Upper lobe of left lung (tissue), 6 donors: ENCODE measurements around the gene GSAP. TPM values are rescaled to one million over a fixed set of nuclear protein-coding genes. Genes with fewer than 3 reads are reported as not detected.
"Not testable (repeated sequence)": the region's sequence is repeated elsewhere in the genome, so short reads cannot be mapped to it uniquely, and the experiment has no call there.

Source experiments
- ATAC-seq, 2 donors: fragments of 200-7000 bp; cut with Tn5 transposase; one replicate each; pipeline ENCODE4 v1.9.1; 2022; ENCODE audit warnings: mild to moderate bottlenecking in 2 of 2, moderate library complexity in 2 of 2; ENCODE audit not compliant: low FRiP score in 2 of 2
- DNase-seq, 2 donors: peaks; one replicate each; pipeline ENCODE4 v3.0.0-alpha.2; 2019 to 2020
- H3K27ac ChIP-seq, 4 donors: fragments of 200-600 bp; sonication (generic); one replicate each; pipeline ENCODE4 v1.5.1; 2016 to 2019
- H3K27me3 ChIP-seq, 4 donors: fragments of 200-600 bp; sonication (generic); one replicate each; pipeline ENCODE4 v1.5.1; 2017 to 2019
- H3K36me3 ChIP-seq, 4 donors: fragments of 200-600 bp; sonication (generic); one replicate each; pipeline ENCODE4 v1.5.1; 2016 to 2019
- H3K4me1 ChIP-seq, 4 donors: fragments of 200-600 bp; sonication (generic); one replicate each; pipeline ENCODE4 v1.5.1; 2018 to 2019
- H3K4me3 ChIP-seq, 4 donors: fragments of 200-600 bp; sonication (generic); one replicate each; pipeline ENCODE4 v1.5.1; 2017 to 2019; ENCODE audit warnings: mild to moderate bottlenecking in 2 of 4, moderate library complexity in 1 of 4
- H3K9me3 ChIP-seq, 4 donors: fragments of 200-600 bp; sonication (generic); one replicate each; pipeline ENCODE4 v1.5.1; 2018 to 2019
- CTCF ChIP-seq, 6 experiments: fragments of 450-650 bp in 4 of 6; fragments of 200-600 bp in 2 of 6; sonication (generic) in 2 of 6; IDR thresholded peaks; one replicate each; pipeline ENCODE4 v1.5.1; 2016 to 2019; ENCODE audit warnings: antibody characterized with exemption in 6 of 6
- EP300 ChIP-seq, 4 donors: sonication (generic); formaldehyde crosslinking; IDR thresholded peaks; one replicate each; pipeline ENCODE4 v1.5.1; 2017; ENCODE audit warnings: antibody characterized with exemption in 4 of 4, control low read depth in 2 of 4
- POLR2A ChIP-seq, 4 donors: fragments of 450-650 bp; IDR thresholded peaks; one replicate each; pipeline ENCODE4 v1.5.1; 2016 to 2017; ENCODE audit warnings: antibody characterized with exemption in 4 of 4, mild to moderate bottlenecking in 2 of 4
- POLR2AphosphoS5 ChIP-seq, 2 donors: sonication (generic); formaldehyde crosslinking; IDR thresholded peaks; one replicate each; pipeline ENCODE4 v1.5.1; 2017; ENCODE audit warnings: antibody characterized with exemption in 2 of 2
- WGBS, 2 donors: methylation state at CpG; one replicate each; pipeline ENCODE4 v1.1.5; 2017 to 2018; 5-methylcytosine and 5-hydroxymethylcytosine counted together
- total RNA-seq, 6 donors: library from RNA; depleted of rRNA in 4 of 6; stranded (reverse); fragments of >200 nt in 4 of 6; gene quantifications; one replicate each; pipeline versions ENCODE4 v1.1.0 to v1.2.1, GENCODE V29; 2016 to 2021
- donor health status: DM: no; HTN: no; CAD: no; lungs with moderate emphysema.
- donor health status: DM: no; HTN: yes; CAD: no; lungs with severe emphysema.

GSAP gene
- total RNA-seq, 6 donors from 2014 or later: 44.0 to 160 (median 73.8) TPM

DNA sequence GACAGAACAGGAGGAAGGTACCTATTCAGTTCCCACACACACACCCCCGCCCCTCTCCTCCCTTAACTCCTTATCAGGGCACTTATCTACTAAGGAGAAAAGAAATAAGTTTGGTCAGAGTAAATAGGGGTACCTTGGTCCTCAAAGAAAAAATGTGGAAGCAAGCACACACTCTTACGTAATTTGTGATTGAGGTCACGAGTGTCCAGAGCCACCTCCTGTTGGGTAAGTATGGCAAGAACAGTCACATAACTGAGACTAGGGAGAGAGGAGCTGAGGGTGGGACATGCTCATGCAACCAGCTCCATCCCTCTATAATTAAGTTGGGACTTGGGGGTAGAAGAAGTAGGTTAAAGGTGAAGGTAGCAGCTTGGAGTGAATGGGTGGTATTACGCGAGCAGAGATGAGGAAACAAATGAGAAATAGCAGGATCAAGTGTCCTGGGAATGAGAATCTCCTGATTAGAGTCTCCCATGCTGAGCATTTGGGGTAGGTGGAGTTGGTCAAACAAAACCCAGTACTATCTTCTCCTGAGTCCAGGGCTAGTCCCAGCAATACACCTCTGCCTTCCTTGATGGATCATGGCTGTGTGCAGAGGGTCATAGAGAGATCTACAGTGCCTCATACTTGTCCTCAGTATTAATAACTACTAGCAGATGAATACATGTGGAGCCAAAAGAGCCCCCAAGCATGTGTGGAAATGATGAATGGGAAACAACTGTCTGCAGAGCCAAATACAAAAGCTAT is 77.1 kb downstream of the GSAP start:
- no peak overlapping the region for H3K4me3 ChIP-seq
- WGBS, 2 donors: 43 to 58% methylated on average over 5 of the region's 5 CpGs
- H3K27me3 ChIP-seq: no peaks in the 10 kb centered on the region
- H3K36me3 ChIP-seq: no peaks in the 10 kb centered on the region
- peaks cover 20 to 33% (median 23%) of the 10 kb centered on the region in 4 donors for H3K4me1 ChIP-seq
- peak overlapping the region; percentile 46 to 79 (median 70) for H3K27ac ChIP-seq
- TF ChIP-seq EP300 (IDR thresholded peaks at IDR 0.05) (peak in 1 of 4 donors; percentile 90), CTCF (IDR thresholded peaks at IDR 0.05) (no peak), POLR2A (IDR thresholded peaks at IDR 0.05) (peak in 1 of 4 donors; percentile 20), POLR2AphosphoS5 (IDR thresholded peaks at IDR 0.05) (peak in 1 of 2 donors; percentile 30)
- H3K9me3 ChIP-seq: no peaks in the 10 kb centered on the region
- DNase-seq: peak in 1 of 2 donors; percentile 67
- ATAC-seq: peak; percentile 79 to 89

GRCh38 chr7:77338260-77338659 is 77.9 kb downstream of the GSAP start:
- peak; percentile 49 to 51 for ATAC-seq
- 38% methylated on average over 4 of the region's 4 CpGs for WGBS, 2 donors
- peak overlapping the region; percentile 46 to 79 (median 70) for H3K27ac ChIP-seq

GRCh38 chr7:77337456-77337990 is 78.6 kb downstream of the GSAP start:
- H3K27ac ChIP-seq: peak overlapping the region in 3 of 4 donors; percentile 62 to 79 (median 78)
- 75 to 96% methylated on average over 2 of the region's 2 CpGs for WGBS, 2 donors
- no peak for ATAC-seq

More at GRCh38 chr7:77338260-77338659, 77.9 kb downstream of the GSAP start:
- Histone ChIP-seq H3K9me3 (no peaks in the 10 kb centered on the region), H3K36me3 (no peaks in the 10 kb centered on the region), H3K27me3 (no peaks in the 10 kb centered on the region), H3K4me3 (no peak overlapping the region), H3K4me1 (peaks cover 20 to 33% (median 23%) of the 10 kb centered on the region in 4 donors)
- TF ChIP-seq CTCF (IDR thresholded peaks at IDR 0.05) (no peak), POLR2AphosphoS5 (IDR thresholded peaks at IDR 0.05) (no peak), EP300 (IDR thresholded peaks at IDR 0.05) (no peak), POLR2A (IDR thresholded peaks at IDR 0.05) (no peak)
- no peak for DNase-seq

DNA sequence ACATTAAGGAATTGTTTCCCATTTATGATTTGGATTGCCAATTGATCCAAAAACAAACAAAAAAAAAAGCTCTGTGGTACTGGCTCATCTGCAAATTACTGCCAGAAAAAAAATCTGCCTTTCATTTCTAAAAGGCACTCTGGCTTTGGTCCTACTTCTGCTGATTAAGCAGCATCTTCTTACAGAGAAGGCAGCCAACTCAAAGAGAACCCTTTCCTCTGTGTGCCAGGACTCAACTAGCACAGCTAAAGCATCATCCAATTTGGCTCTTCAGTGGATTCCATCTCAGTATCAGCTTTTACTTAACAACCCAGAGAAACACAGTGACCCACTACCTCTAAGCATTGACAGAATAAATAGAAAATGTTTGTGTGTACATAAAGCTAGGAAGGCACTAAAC is 80.6 kb downstream of the GSAP start:
- no peaks in the 10 kb centered on the region for H3K27me3 ChIP-seq
- TF ChIP-seq CTCF (IDR thresholded peaks at IDR 0.05) (no peak), POLR2A (IDR thresholded peaks at IDR 0.05) (no peak), POLR2AphosphoS5 (IDR thresholded peaks at IDR 0.05) (no peak), EP300 (IDR thresholded peaks at IDR 0.05) (no peak)
- no peak overlapping the region for H3K4me3 ChIP-seq
- no peaks in the 10 kb centered on the region for H3K9me3 ChIP-seq
- peaks cover 29 to 42% (median 35%) of the 10 kb centered on the region in 4 donors for H3K4me1 ChIP-seq
- DNase-seq (no peak), ATAC-seq (no peak)
- no peak overlapping the region for H3K27ac ChIP-seq
- H3K36me3 ChIP-seq: no peaks in the 10 kb centered on the region

More at GRCh38 chr7:77337456-77337990, 78.6 kb downstream of the GSAP start:
- H3K27me3 ChIP-seq: no peaks in the 10 kb centered on the region
- H3K4me1 ChIP-seq: peaks cover 20 to 33% (median 23%) of the 10 kb centered on the region in 4 donors
- no peaks in the 10 kb centered on the region for H3K36me3 ChIP-seq
- no peaks in the 10 kb centered on the region for H3K9me3 ChIP-seq
- TF ChIP-seq POLR2AphosphoS5 (IDR thresholded peaks at IDR 0.05): no peak
- TF ChIP-seq EP300 (IDR thresholded peaks at IDR 0.05): no peak
- TF ChIP-seq POLR2A (IDR thresholded peaks at IDR 0.05): no peak
- TF ChIP-seq CTCF (IDR thresholded peaks at IDR 0.05): no peak
- no peak for DNase-seq
- H3K4me3 ChIP-seq: no peak overlapping the region

DNA sequence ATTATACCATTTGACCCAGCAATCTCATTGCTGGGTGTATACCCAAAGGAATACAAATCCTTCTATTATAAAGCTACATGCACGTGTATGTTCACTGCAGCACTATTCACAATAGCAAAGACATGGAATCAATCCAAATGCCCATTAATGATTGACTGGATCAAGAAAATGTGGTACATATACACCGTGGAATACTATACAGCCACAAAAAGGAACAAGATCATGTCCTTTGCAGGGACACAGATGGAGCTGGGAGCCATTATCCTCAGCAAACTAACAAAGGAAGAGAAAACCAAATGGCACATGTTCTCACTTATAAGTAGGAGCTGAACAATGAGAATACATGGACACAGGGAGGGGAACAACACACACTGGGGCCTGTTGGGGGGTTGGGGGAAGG is 82.1 kb downstream of the GSAP start:
- H3K4me1 ChIP-seq: peaks cover 37 to 45% (median 40%) of the 10 kb centered on the region in 4 donors
- H3K27ac ChIP-seq, H3K36me3 ChIP-seq, ATAC-seq, H3K4me3 ChIP-seq, H3K27me3 ChIP-seq, H3K9me3 ChIP-seq, DNase-seq: not testable (repeated sequence)
- WGBS, 2 donors: 94 to 96% methylated on average over 2 of the region's 2 CpGs
